Mesodermal cell (in vitro differentiated cells): ENCODE measurements around the gene BLNK.

Experiments used
- H3K27ac ChIP-seq: 2 replicates; pipeline ENCODE4 v1.7.0; 2013; ENCODE audit warnings: mild to moderate bottlenecking, low read depth, low read length, moderate library complexity; ENCODE audit not compliant: severe bottlenecking
- H3K36me3 ChIP-seq: 2 replicates; pipeline ENCODE4 v1.7.1; 2013; ENCODE audit warnings: mild to moderate bottlenecking, low read length, moderate library complexity; ENCODE audit not compliant: control insufficient read depth, insufficient read depth
- H3K4me1 ChIP-seq: one replicate; pipeline ENCODE4 v1.7.1; 2013; ENCODE audit warnings: mild to moderate bottlenecking, low read length; ENCODE audit not compliant: insufficient read depth, control insufficient read depth, poor library complexity, severe bottlenecking
- H3K4me3 ChIP-seq: 2 replicates; pipeline ENCODE4 v1.7.0; 2013; ENCODE audit warnings: low read length, control low read depth, mild to moderate bottlenecking; ENCODE audit not compliant: insufficient read depth, poor library complexity, severe bottlenecking; ENCODE audit errors: extremely low read depth
- H3K9me3 ChIP-seq: 2 replicates; pipeline ENCODE4 v1.7.1; 2013; ENCODE audit warnings: mild to moderate bottlenecking, low read length, moderate library complexity; ENCODE audit not compliant: control insufficient read depth
- WGBS, 2 experiments: methylation state at CpG; one replicate each; pipeline ENCODE4 v1.1.5; 2013; ENCODE audit warnings: missing lambda C conversion rate in 2 of 2; ENCODE audit not compliant: insufficient coverage in 2 of 2; 5-methylcytosine and 5-hydroxymethylcytosine counted together

BLNK gene

DNA sequence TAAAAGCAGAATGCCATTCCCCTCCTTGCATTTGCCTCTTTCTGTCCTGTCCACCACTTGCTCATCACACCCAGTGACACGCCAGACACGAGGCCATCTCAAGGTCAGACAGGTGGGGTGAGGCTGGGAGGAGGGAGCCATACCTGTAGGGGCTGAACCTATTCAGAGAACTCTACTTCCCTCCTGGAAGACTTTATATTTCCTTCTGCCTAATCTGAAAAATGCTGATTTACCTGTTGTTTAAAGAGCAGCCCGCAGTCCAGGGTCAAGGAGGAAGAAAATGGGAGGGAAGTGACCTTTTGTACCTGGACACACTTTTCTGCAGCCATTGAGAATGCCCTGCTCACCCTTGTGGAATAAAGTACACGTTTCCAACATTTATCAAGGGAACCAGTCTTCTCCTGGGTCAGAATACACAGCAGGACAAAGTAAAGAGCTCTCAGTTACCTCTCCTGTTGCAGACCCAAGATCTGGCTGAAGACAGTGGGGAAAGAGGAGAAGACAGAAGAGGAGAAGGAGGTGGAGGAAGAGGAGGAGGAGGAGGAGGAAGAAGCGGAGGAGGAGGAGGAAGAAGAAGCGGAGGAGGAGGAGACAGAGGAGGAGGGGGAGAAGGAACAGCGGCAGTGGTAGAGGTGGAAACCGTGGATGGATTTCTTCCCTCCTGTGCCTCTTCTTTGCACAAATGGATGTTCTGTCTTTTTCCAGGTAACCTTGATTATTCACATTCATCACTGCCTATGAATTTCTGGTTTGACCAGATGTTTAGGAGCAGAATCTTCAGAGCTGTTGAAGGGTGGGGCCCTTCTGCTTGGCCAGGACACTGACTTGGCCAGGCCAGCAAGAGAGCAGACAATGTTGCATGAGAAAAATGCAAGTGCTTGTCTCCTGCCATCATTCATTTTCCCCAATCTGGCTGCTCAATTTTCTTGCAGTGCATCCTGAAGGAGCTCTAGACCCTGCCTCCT, 1.2 kb upstream of the BLNK start:
- H3K4me3 ChIP-seq, result no peak overlapping the region
- no peak overlapping the region for H3K27ac ChIP-seq
- WGBS, 2 experiments, result 78 to 95% methylated on average over 1 to 4 of the region's 8 CpGs
- H3K4me1 ChIP-seq, result no peaks in the 10 kb centered on the region
- no peaks in the 10 kb centered on the region for H3K9me3 ChIP-seq
- no peaks in the 10 kb centered on the region for H3K36me3 ChIP-seq

DNA sequence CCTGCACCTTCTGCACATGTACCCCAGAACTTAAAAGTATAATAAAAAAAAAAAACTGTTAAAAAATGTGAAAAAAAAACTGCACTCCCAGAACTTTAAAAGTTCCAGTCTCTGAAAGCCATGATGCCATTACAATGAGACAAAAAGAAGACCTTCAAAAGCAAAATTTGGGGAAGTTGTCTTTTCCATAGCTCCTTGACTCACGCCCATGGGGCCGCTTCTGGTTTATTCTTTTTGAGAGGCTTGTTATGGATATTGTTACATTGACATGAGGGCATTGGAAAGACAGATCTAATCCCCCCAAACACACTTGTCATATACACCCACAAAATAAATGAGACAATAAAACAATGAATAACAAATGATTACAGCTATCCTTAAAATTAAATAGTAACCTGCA, 798 bp downstream of the BLNK start:
- Histone ChIP-seq H3K9me3 (no peaks in the 10 kb centered on the region), H3K4me3 (no peak overlapping the region), H3K27ac (no peak overlapping the region), H3K36me3 (no peaks in the 10 kb centered on the region), H3K4me1 (no peaks in the 10 kb centered on the region)
- no CpG with 5 or more reads among the region's 2 CpGs for WGBS, 2 experiments

DNA sequence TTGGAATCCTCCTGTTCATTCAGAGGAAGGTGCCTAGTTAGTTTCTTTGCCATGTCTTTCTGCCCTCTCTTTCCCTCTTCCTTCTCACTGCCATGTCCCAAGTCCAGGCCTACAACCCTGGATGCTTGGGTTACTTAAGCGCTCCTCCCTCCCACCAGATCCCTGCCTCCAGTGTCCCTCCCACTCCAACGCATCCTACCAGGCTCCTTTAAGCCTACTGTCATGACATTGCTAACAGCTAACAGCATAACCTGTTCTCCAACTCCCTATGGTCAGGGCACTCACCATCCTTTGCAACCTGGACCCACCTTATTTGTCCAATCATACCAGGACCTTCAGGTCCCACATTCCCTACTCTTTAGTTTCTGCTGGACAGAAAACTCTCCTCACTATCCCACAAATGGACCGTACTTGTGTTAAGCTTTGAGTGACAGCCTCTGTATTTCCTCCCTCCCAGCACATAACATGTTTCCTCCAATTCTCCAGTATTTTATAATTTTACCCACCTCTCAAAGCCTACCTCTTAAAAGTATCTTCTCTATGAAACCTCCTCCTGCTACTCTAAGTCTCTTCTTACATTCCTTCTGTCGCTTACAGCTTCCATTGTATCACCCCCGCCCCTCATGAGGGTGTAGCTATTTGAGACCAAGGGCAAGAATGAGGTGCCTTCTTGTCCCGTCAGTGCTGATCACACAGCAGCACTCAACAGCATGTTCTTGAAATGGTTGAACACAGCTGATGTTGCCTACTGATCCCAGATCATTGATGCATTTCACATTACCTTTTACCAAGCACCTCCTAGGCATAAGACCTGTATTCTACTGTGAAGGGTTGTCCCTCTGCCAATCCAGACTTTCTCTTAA, 1.7 kb downstream of the BLNK start:
- Histone ChIP-seq H3K27ac (no peak overlapping the region), H3K4me3 (no peak overlapping the region), H3K9me3 (no peaks in the 10 kb centered on the region), H3K36me3 (no peaks in the 10 kb centered on the region), H3K4me1 (no peaks in the 10 kb centered on the region)
- 86 to 91% methylated on average over 4 to 6 of the region's 6 CpGs for WGBS, 2 experiments

DNA sequence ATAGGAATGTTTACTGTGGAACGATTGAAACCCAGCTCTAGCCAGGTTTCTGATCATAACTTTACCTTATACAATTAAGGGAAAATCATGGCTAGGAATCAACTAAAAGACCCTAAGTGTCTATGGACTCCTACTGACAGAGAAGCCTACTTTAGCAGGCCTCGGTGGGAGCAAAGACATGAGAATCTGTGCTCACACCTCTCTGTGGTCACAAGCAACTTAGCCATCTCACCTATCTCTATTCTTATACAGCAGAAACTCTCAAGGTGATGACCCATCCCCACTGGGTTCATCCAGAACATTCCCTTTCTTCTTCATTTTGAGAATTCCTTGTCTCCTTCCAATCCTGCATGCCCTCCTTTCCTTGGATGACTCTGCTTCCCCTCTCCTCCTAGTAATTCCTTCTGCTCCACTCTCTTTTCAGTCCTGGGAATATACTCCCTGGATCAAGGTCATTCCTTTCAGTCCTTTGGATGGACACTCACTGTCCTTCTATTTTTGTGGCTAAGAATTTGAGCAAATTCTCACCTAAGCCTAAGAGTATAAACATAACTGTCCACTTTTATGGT, 2.9 kb downstream of the BLNK start:
- Histone ChIP-seq H3K36me3 (no peaks in the 10 kb centered on the region), H3K4me1 (no peaks in the 10 kb centered on the region), H3K27ac (no peak overlapping the region), H3K4me3 (no peak overlapping the region), H3K9me3 (no peaks in the 10 kb centered on the region)
- 89 to 100% methylated on average over 1 of the region's 2 CpGs for WGBS, 2 experiments

DNA sequence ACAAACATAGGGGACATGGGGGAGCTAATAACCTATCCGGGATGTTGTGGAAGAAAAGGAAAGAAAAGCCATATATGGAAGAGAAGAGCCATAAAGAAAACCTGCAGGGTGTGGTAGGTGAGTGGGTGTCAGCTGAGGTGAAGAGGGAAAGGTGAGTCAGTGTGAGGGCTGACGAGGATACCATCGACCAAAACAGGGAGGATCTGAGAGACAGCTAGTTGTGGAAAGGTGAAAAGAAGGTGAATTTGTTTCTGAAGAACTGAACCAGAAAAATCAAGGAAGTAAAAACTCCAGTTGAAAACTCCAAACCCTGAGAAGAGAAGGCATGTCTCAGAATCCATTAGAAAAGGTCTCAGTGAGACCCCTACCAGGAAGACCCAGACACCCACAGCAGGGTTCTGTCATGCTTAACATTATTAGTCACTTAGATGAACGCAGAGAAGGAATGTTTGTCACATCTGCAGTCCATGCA, 4.1 kb downstream of the BLNK start:
- H3K4me1 ChIP-seq, result no peaks in the 10 kb centered on the region
- no peaks in the 10 kb centered on the region for H3K36me3 ChIP-seq
- H3K9me3 ChIP-seq, result no peaks in the 10 kb centered on the region
- H3K4me3 ChIP-seq, result no peak overlapping the region
- H3K27ac ChIP-seq, result no peak overlapping the region
- WGBS, 2 experiments, result 90 to 100% methylated on average over 1 to 3 of the region's 4 CpGs

DNA sequence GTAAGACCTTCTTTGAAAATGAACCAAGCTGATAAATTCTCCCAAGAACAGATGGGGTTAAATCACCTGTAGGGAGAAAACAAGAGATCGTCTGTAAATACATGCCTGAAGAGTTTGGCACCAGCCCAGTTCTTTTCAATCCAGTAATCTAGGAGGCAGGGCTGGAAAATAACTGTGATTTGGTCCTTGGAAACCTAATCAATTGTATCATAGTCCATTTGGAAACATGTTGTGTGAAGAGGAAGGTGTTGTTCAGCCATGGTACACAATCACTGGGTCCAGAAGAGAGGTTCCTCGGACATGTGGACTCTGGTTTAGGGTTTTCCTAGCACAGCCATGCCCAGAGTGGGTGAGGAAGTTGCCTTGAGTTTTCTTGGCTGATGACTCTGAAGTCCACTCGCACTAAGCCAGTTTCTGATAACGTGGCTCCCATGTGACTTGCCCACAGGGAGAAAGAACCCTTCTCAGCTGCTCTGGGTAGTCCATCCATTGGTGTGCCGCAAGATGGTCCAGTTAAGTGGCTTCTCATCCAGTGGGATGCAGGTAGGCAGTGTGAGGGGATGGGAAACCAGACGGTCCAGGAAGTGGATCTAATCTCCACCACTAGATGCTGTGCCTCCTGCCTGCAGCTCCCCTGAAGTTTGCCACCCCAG, 5.1 kb downstream of the BLNK start:
- Histone ChIP-seq H3K4me3 (no peak overlapping the region), H3K27ac (no peak overlapping the region), H3K4me1 (no peaks in the 10 kb centered on the region), H3K9me3 (no peaks in the 10 kb centered on the region), H3K36me3 (no peaks in the 10 kb centered on the region)
- WGBS, 2 experiments, result 92 to 98% methylated on average over 6 of the region's 6 CpGs

DNA sequence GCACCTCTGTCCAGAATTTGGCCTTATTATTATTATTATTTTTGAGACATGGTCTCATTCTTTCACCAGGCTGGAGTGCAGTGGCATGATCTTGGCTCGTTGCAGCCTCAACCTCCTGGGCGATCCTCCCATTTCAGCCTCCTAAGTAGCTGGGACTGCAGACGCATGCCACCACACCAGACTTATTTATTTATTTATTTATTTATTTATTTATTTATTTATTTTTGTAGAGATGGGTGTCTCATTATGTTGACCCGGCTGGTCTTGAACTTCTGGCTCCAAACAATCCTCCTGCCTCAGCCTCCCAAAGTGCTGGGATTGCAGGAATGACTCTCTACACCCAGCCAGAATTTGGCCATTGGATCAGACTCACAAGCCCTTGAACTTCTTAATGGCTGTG, 6.4 kb downstream of the BLNK start:
- no peak overlapping the region for H3K4me3 ChIP-seq
- H3K9me3 ChIP-seq, result no peaks in the 10 kb centered on the region
- H3K36me3 ChIP-seq, result no peaks in the 10 kb centered on the region
- H3K27ac ChIP-seq, result no peak overlapping the region
- no CpG with 5 or more reads among the region's 4 CpGs for WGBS, 2 experiments
- no peaks in the 10 kb centered on the region for H3K4me1 ChIP-seq

DNA sequence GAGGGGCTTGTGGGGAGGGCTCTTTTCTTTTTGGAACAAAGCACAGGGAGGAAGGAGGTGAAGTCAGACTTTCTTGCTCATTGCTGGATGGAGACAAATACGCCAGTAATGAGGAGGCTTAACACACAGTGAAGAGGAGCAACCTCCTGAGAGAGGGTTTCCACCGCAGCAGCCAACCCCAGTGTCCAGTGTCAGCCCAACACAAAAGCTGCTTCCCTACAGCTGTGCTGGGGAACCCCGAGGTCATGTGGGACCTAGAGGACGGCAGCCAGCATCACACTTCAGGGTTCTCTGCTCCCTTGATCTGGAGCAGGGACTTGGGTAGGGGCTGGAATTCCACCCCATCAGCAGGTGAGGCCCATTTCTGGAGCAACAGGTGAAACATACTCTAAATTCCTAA, 7.7 kb downstream of the BLNK start:
- Histone ChIP-seq H3K4me3 (no peak overlapping the region), H3K9me3 (no peaks in the 10 kb centered on the region), H3K27ac (no peak overlapping the region), H3K4me1 (no peaks in the 10 kb centered on the region), H3K36me3 (no peaks in the 10 kb centered on the region)
- WGBS, 2 experiments, result 87 to 94% methylated on average over 2 to 4 of the region's 4 CpGs

DNA sequence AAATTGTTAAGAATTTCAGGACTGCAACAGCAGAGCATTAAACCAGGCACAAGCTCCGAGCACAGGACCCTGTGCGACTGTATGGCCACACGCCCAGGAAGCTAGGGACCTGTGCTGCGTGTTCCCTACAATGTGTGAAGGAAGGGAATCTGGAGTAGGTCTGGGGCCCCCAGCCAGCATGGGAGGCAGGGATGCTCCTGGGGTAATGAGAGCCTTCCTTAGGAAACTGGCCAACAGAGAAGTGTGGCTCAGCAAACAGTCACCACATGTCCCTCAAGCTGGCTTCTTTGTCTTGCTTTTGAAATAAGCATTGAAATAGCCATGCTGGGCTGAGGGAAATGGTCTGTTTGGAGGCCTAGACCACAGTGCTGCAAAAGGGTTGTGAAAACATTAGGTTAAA, 8.2 kb downstream of the BLNK start:
- WGBS, 2 experiments, result 85 to 96% methylated on average over 4 of the region's 4 CpGs
- no peak overlapping the region for H3K27ac ChIP-seq

DNA sequence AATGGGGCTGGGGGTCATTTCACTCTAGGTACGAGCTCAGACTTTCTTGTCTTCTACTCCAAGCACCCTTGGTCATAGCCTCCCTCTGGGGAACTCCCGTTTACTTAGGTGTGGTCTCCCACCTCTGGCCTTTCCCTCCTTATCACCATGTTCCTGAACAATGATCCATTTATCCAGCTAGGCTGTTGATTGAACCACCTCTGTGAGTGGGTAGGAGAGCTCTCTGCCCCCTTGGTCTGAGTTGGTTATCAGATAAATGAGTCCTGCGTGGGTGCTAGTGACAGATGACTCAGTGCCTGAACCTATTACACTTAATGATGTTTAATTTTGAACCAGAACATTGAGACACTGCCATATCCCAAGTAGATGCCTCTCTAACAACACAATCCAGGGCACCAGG, 9.4 kb downstream of the BLNK start:
- 60 to 100% methylated on average over 1 to 2 of the region's 3 CpGs for WGBS, 2 experiments
- H3K36me3 ChIP-seq, result no peaks in the 10 kb centered on the region

More for the DNA sequence above, 8.2 kb downstream of the BLNK start:
- Histone ChIP-seq H3K9me3 (no peaks in the 10 kb centered on the region), H3K4me1 (no peaks in the 10 kb centered on the region), H3K36me3 (no peaks in the 10 kb centered on the region), H3K4me3 (no peak overlapping the region)

More for the DNA sequence above, 9.4 kb downstream of the BLNK start:
- Histone ChIP-seq H3K27ac (no peak overlapping the region), H3K9me3 (no peaks in the 10 kb centered on the region), H3K4me1 (no peaks in the 10 kb centered on the region), H3K4me3 (no peak overlapping the region)
